Right lobe of liver (tissue), 6 donors: ENCODE data around the gene PSMD1. TPM values are rescaled to one million over a fixed set of nuclear protein-coding genes. Genes with fewer than 3 reads are reported as not detected.

Source experiments
- ATAC-seq, 4 donors: fragments of 200-7000 bp; cut with Tn5 transposase; one replicate each; pipeline ENCODE4 v1.9.1; 2020; ENCODE audit warnings: mild to moderate bottlenecking in 4 of 4, moderate library complexity in 4 of 4
- DNase-seq, 3 donors: peaks; one replicate each; pipeline ENCODE4 v3.0.0-alpha.2; 2020
- H3K27ac ChIP-seq, 3 donors: fragments of 200-600 bp; one replicate each; pipeline ENCODE4 v1.8.0; 2022
- H3K27me3 ChIP-seq, 2 donors: fragments of 200-600 bp; one replicate each; pipeline ENCODE4 v1.8.0; 2022
- H3K36me3 ChIP-seq, 4 donors: fragments of 200-600 bp; sonication (generic) in 1 of 4; one replicate each; pipeline versions ENCODE4 v1.5.1 to v1.8.0; 2017 to 2022; ENCODE audit warnings: control low read depth in 1 of 4
- H3K4me1 ChIP-seq, 4 donors: fragments of 200-600 bp; sonication (generic) in 1 of 4; one replicate each; pipeline versions ENCODE4 v1.5.1 to v1.8.0; 2017 to 2022; ENCODE audit warnings: control low read depth in 1 of 4
- H3K4me3 ChIP-seq, 3 donors: fragments of 200-600 bp; one replicate each; pipeline ENCODE4 v1.8.0; 2022
- H3K9me3 ChIP-seq, 4 donors: fragments of 200-600 bp; sonication (generic) in 1 of 4; one replicate each; pipeline versions ENCODE4 v1.5.1 to v1.8.0; 2017 to 2022; ENCODE audit warnings: control low read depth in 1 of 4
- CTCF ChIP-seq, 4 donors: fragments of 200-600 bp in 3 of 4; fragments of 450-650 bp in 1 of 4; IDR thresholded peaks; one replicate each; pipeline versions ENCODE4 v1.5.1 to v1.8.0; 2016 to 2022; ENCODE audit warnings: antibody characterized with exemption in 4 of 4, mild to moderate bottlenecking in 2 of 4
- POLR2A ChIP-seq: fragments of 450-650 bp; IDR thresholded peaks from one replicate; pipeline ENCODE4 v1.6.1; 2017; ENCODE audit warnings: antibody characterized with exemption, mild to moderate bottlenecking
- WGBS: methylation state at CpG from one replicate; pipeline ENCODE4 v1.1.6; 2018; ENCODE audit warnings: low coverage, low lambda C conversion rate; ENCODE audit not compliant: insufficient coverage; ENCODE audit errors: missing lambda C conversion rate; 5-methylcytosine and 5-hydroxymethylcytosine counted together
- intact Hi-C, 2 donors: fragments of 100-400 bp; cut with DNase I; formaldehyde crosslinking; loops; one replicate each; pipeline versions ENCODE4 v1.11.2 to v1.14.1; 2022
- total RNA-seq, 6 experiments: library from RNA; depleted of rRNA in 2 of 6; stranded (reverse); fragments of >200 nt in 2 of 6; fragmentation: NEBNext Ultra II Directional in 3 of 6; extraction: Animal tissue kit (Norgen Biotek cat#: 25700) in 3 of 6; gene quantifications; one replicate each; pipeline versions ENCODE4 v1.1.0 to v1.2.4, GENCODE V29; 2016 to 2023
- donor health status: DM: no; HTN: yes; CAD: no.
- donor health status: DM: no; HTN: no; CAD: no.
- donor health status: DM: no; HTN: no; CAD: no.
- donor health status: DM: no; HTN: yes; CAD: no.
- donor health status: DM: no; HTN: yes; CAD: no.

The PSMD1 gene
- total RNA-seq, 6 experiments from 2014 or later: 46.4 to 62.3 (median 55.5) TPM

- peak; percentile 65 to 82 (median 74) for ATAC-seq
- H3K9me3 ChIP-seq: no peaks in the 10 kb centered on the region
- peak overlapping the region in 2 of 3 donors; percentile 32 to 35 for H3K4me3 ChIP-seq
- peak; percentile 84 to 95 (median 90) for DNase-seq
- H3K36me3 ChIP-seq: peaks cover 0 to 11% (median 4%) of the 10 kb centered on the region in 4 donors
- peak overlapping the region; percentile 45 to 85 (median 66) for H3K27ac ChIP-seq
- TF ChIP-seq CTCF (IDR thresholded peaks at IDR 0.05) (no peak), POLR2A (peak; percentile 73)
- peaks cover 0 to 75% (median 35%) of the 10 kb centered on the region in 4 donors for H3K4me1 ChIP-seq
- WGBS: 32% methylated on average over 9 of the region's 9 CpGs
- H3K27me3 ChIP-seq: no peaks in the 10 kb centered on the region
- intact Hi-C loops: no loop called here
These were observed 6.4 kb upstream of the PSMD1 start for GRCh38 chr2:231050018-231050901.

DNA sequence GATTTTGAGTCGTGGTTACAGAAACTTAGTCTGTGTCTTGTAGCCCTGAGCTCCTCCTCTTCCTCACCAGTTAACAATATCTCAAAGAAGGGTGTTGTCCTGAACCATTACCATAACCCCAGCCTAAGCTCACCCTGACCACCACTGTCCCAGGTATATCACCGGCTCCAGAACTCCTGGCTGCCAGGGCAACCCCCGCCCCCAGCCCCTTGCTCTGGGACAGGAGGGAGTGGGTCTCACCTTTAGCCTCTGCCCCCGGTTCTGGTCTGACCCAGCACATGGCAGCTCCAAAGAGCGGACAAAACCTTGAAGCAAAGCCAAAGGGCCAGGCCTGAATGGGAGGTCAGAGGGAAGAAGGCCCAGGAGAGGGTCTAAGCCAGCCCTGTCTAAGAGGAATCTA is 5.6 kb upstream of the PSMD1 start:
- peaks cover 0 to 70% (median 32%) of the 10 kb centered on the region in 4 donors for H3K4me1 ChIP-seq
- ATAC-seq (peak in 3 of 4 donors; percentile 3 to 33 (median 19)), DNase-seq (peak in 2 of 3 donors; percentile 75 to 88)
- H3K9me3 ChIP-seq: no peaks in the 10 kb centered on the region
- 20% methylated on average over 5 of the region's 5 CpGs for WGBS
- intact Hi-C loops: no loop called here
- no peak overlapping the region for H3K4me3 ChIP-seq
- peaks cover 0 to 11% (median 2%) of the 10 kb centered on the region in 4 donors for H3K36me3 ChIP-seq
- H3K27ac ChIP-seq: peak overlapping the region; percentile 34 to 82 (median 66)
- no peaks in the 10 kb centered on the region for H3K27me3 ChIP-seq
- TF ChIP-seq POLR2A (no peak), CTCF (IDR thresholded peaks at IDR 0.05) (no peak)

- 5% methylated on average over 38 of the region's 62 CpGs for WGBS
- Histone ChIP-seq H3K9me3 (no peaks in the 10 kb centered on the region), H3K36me3 (no peaks in the 10 kb centered on the region), H3K4me1 (peaks cover 0 to 60% (median 23%) of the 10 kb centered on the region in 4 donors), H3K27me3 (no peaks in the 10 kb centered on the region), H3K27ac (peak overlapping the region; percentile 27 to 63 (median 38)), H3K4me3 (peak overlapping the region; percentile 44 to 62 (median 58))
- DNase-seq: peak; percentile 86 to 90 (median 86)
- peak; percentile 84 to 97 (median 96) for TF ChIP-seq CTCF (IDR thresholded peaks at IDR 0.05)
- peak; percentile 14 for TF ChIP-seq POLR2A
- intact Hi-C loops: no loop called here
- peak; percentile 59 to 76 (median 63) for ATAC-seq
These were observed 3.9 kb upstream of the PSMD1 start for GRCh38 chr2:231052494-231053451.

GRCh38 chr2:231053846-231054245 is 2.8 kb upstream of the PSMD1 start:
- H3K27ac ChIP-seq: no peak overlapping the region
- no peak for DNase-seq
- no peak for TF ChIP-seq POLR2A
- no peak for TF ChIP-seq CTCF (IDR thresholded peaks at IDR 0.05)
- H3K4me3 ChIP-seq: no peak overlapping the region
- WGBS: 48% methylated on average over 6 of the region's 6 CpGs
- no peaks in the 10 kb centered on the region for H3K9me3 ChIP-seq
- H3K4me1 ChIP-seq: peaks cover 0 to 60% (median 23%) of the 10 kb centered on the region in 4 donors
- H3K27me3 ChIP-seq: no peaks in the 10 kb centered on the region
- intact Hi-C loops: no loop called here
- H3K36me3 ChIP-seq: no peaks in the 10 kb centered on the region
- ATAC-seq: no peak
